Neuron (in vitro differentiated cells): ENCODE data around the gene SCLT1.
"Not testable (repeated sequence)": the region's sequence is repeated elsewhere in the genome, so short reads cannot be mapped to it uniquely, and the experiment has no call there.

Experiments used
- H2AFZ ChIP-seq: one replicate; pipeline ENCODE4 v1.6.1; 2013; ENCODE audit warnings: low read depth, mild to moderate bottlenecking, inconsistent platforms, low read length, moderate library complexity
- H3K27me3 ChIP-seq: one replicate; pipeline ENCODE4 v1.6.1; 2013; ENCODE audit warnings: low read length; ENCODE audit not compliant: insufficient read depth
- H3K36me3 ChIP-seq: one replicate; pipeline ENCODE4 v1.6.1; 2013; ENCODE audit warnings: low read length; ENCODE audit not compliant: insufficient read depth
- H3K4me1 ChIP-seq: one replicate; pipeline ENCODE4 v1.6.1; 2013; ENCODE audit warnings: low read length; ENCODE audit not compliant: insufficient read depth
- H3K4me3 ChIP-seq: 2 replicates; pipeline ENCODE4 v1.5.1; 2013; ENCODE audit warnings: mild to moderate bottlenecking, low read length, moderate library complexity
- H3K9me3 ChIP-seq: one replicate; pipeline ENCODE4 v1.6.1; 2013; ENCODE audit warnings: low read length

The SCLT1 gene

DNA sequence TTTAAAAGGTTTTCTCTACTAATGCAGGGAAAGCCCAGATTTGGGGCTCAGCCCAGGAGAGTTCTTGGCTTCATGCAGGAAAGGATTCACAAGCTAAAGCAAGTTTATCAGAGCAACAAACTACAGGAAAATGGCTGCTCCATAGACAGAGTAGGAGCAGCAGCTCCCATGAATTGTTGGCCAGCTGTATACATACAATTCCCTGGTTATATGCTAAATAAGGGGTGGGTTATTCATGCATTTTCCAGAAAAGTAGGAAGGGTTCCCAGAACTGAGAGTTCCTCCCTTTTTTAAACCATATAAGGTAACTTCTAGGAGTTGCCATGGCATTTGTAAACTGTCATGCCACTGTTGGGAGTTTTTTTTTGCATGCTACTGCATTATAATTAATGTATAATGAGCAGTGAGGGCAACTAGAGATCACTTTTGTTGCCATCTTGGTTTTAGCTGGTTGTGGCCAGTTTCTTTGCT, 5.2 kb upstream of the SCLT1 start:
- Histone ChIP-seq H3K4me3 (no peak overlapping the region), H3K4me1 (peaks cover 19% of the 10 kb centered on the region), H3K36me3 (no peaks in the 10 kb centered on the region), H2AFZ (no peak overlapping the region), H3K9me3 (no peaks in the 10 kb centered on the region), H3K27me3 (no peaks in the 10 kb centered on the region)

DNA sequence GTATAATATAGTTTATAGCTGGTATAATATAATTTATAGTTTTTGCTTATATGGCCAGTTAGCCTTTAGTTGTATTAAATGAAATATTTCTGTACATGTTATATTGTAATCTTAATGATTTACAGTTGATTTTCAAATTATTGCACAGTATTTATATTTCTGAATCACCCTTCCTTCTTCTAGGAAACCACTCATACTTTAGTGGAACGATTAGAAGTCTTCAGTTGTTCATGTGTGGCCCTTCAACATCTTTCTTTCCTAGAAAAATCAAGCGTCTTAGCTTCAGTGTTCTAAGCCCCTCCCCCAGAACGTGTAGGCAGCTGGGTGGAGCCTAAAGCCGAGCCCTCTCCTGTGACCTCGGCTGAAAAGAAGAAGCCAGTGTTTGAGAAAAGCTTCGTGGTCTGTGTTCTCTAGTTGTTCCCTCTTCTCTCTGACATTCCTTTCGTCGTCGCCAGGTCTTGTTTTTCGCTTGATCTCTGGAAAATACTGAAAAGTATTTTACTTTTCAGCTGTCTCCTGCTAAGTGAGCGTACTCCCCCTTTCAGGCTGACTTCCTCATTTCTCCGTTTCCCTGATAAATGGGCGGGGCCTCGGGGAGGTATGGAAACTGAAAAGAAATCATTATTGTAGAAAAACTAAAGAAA, 2.6 kb upstream of the SCLT1 start, which contains the start of gene C4orf33:
Gene C4orf33 (plus strand): TSS at position 342 of the 644 bp plus-strand sequence. CDS start 6,459 bp downstream, outside the sequence.
- Histone ChIP-seq H3K36me3 (no peaks in the 10 kb centered on the region), H3K4me3 (peak within 1 kb of the TSS; percentile 72), H3K4me1 (peaks cover 30% of the 10 kb centered on the region), H3K27me3 (no peaks in the 10 kb centered on the region), H2AFZ (peak within 1 kb of the TSS; percentile 65), H3K9me3 (no peaks in the 10 kb centered on the region)

DNA sequence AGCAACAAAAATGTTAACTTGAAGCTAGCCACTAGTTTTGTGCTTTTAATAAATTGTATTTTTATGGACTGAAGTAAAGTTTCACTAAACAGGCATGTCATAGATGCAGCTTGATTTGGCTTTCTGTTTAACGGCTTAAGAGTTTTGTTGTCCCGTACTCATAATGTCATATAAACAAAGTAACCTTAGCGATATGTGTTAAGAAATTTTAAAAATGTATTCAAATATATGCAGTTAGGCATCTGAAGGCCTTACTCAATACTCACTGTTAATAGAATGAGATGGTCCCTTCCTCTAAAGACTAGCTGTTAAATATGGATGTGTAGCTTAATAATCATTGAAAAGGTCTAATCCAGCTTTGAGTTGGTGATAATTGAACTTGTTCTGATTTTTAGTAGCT, 1.0 kb upstream of the SCLT1 start:
- peak overlapping the region; percentile 72 for H3K4me3 ChIP-seq
- H3K36me3 ChIP-seq = no peaks in the 10 kb centered on the region
- no peaks in the 10 kb centered on the region for H3K27me3 ChIP-seq
- H3K9me3 ChIP-seq = no peaks in the 10 kb centered on the region
- peak overlapping the region; percentile 54 for H2AFZ ChIP-seq
- H3K4me1 ChIP-seq = peaks cover 31% of the 10 kb centered on the region

DNA sequence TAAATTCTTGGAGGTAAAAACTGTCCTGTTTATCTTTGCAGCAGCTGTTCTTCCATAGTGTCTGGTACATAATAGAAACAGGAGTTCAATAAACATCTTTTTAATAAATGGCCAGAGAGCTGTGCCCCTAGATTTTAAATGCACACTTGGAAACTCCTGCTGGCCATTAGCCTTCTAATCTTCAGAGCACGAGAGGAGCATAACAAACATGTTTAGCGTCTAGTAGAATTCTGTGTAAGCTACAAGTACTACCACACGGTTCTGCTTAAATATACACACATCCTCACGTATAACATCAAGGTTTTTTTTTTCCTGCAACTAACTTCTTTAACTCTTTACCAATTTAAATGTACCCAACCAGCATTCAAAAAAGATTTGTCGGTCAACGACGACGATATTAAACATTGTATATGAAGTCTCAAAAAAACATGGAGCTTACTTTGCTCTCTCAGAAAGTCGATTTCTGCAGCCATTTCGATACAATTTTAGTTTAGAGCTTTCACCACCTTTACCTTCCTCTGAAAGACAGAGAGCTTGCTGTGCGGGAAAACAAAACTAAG, 628 bp downstream of the SCLT1 start:
- Histone ChIP-seq H3K4me1 (peaks cover 24% of the 10 kb centered on the region), H3K9me3 (no peaks in the 10 kb centered on the region), H3K36me3 (no peaks in the 10 kb centered on the region), H3K27me3 (no peaks in the 10 kb centered on the region), H2AFZ (peak overlapping the region; percentile 63), H3K4me3 (peak overlapping the region; percentile 72)

DNA sequence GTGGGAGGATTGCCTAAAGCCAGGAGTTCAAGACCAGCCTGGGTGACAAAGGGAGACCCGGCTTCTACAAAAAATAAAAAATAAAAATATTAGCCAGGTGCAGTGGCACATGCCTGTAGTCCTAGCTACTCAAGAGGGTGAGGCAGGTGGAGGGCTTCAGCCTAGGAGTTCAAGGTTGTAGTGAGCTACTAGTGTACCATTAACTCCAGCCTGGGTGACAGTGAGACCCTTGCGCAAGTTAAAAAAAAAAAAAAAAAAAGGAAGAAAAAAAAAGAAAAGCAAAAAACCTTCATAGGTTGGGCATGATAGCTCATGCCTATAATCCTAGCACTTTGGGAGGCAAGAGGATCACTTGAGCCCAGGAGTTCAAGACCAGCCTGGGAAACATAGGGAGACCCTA, 5.8 kb downstream of the SCLT1 start:
- Histone ChIP-seq H3K4me1 (peaks cover 14% of the 10 kb centered on the region), H3K9me3 (peaks cover 2% of the 10 kb centered on the region), H2AFZ (no peak overlapping the region), H3K27me3 (no peaks in the 10 kb centered on the region), H3K4me3 (no peak overlapping the region), H3K36me3 (no peaks in the 10 kb centered on the region)

DNA sequence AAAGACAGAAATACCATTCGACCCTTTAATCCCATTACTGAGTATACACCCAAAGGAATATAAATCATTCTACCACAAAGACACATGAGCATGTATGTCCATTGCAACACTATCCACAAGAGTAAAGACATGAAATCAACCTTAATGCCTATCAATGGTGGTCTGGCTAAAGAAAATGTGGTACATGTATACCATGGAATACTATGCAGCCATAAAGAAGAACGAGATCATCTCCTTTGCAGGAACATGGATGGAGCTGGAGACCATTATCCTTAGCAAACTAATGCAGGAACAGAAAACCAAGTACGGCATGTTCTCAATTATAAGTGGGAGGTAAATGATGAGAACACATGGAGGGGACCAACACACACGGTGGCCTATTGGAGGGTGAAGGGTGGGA, 7.9 kb downstream of the SCLT1 start:
- peaks cover 2% of the 10 kb centered on the region for H3K4me1 ChIP-seq
- H3K4me3 ChIP-seq = no peak overlapping the region
- H3K9me3 ChIP-seq = peaks cover 7% of the 10 kb centered on the region
- H3K36me3 ChIP-seq = peaks cover 9% of the 10 kb centered on the region
- no peaks in the 10 kb centered on the region for H3K27me3 ChIP-seq
- no peak overlapping the region for H2AFZ ChIP-seq

DNA sequence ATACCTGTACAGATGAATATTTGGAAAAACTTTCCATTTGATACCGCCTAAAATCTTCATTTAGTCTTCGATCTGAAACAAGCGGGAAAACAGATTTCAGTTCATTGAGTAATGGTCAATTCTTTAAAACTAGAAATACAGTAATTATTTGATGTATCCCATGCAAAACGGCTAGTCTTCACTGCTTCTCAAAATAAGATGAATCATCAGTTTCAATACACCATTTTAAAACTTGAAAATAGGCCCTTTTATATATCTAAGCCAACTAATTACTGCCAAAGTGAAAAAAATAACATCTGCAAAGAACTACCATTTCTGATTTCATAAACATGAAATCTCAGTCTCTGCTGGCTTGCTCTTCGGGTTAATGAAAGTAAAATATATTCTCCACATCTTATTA, 11.0 kb downstream of the SCLT1 start:
- H3K36me3 ChIP-seq = peaks cover 20% of the 10 kb centered on the region
- H2AFZ ChIP-seq = no peak overlapping the region
- H3K9me3 ChIP-seq = peaks cover 19% of the 10 kb centered on the region
- peaks cover 2% of the 10 kb centered on the region for H3K4me1 ChIP-seq
- H3K4me3 ChIP-seq = no peak overlapping the region
- no peaks in the 10 kb centered on the region for H3K27me3 ChIP-seq

DNA sequence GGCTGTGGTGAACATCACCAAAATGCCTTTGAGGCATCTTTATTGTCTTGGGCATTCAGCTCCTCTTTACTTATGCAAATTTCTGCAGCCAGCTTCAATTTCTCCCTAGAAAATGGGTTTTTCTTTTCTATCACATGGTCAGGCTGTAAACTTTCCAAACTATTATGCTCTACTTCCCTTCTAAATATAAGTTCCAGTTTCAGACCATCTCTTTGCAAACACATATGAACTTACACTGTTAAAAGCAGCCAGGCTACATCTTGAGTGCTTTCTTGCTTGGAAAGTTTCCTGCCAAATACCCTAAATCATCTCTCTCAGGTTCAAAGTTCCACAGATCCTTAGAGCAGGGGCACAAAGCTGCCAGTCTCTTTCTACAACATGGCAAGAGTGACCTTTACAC, 13.2 kb downstream of the SCLT1 start:
- Histone ChIP-seq H2AFZ (no peak overlapping the region), H3K36me3 (peaks cover 24% of the 10 kb centered on the region), H3K9me3 (peaks cover 17% of the 10 kb centered on the region), H3K27me3 (no peaks in the 10 kb centered on the region), H3K4me1 (peaks cover 2% of the 10 kb centered on the region), H3K4me3 (no peak overlapping the region)

DNA sequence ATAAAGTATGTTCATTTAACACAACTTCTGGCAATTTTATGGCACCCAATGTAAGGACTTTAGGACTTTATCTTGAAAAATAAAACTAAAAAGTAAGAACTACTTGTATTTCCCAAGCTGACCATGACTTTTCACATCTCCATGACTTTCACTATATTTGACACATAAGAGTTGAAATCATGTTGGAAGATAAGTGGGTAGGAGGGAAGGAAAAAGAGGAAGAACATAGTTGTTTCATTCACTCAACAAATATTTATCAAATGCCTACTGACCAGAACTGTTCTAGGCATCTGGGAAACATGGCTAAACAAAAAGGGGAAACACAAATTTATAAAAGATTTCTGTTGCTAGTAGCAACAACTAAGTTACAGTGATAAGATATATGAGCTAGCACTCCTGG, 16.0 kb downstream of the SCLT1 start:
- no peak overlapping the region for H2AFZ ChIP-seq
- H3K4me1 ChIP-seq = peaks cover 2% of the 10 kb centered on the region
- peaks cover 29% of the 10 kb centered on the region for H3K36me3 ChIP-seq
- no peak overlapping the region for H3K4me3 ChIP-seq
- H3K9me3 ChIP-seq = peaks cover 24% of the 10 kb centered on the region
- H3K27me3 ChIP-seq = no peaks in the 10 kb centered on the region

DNA sequence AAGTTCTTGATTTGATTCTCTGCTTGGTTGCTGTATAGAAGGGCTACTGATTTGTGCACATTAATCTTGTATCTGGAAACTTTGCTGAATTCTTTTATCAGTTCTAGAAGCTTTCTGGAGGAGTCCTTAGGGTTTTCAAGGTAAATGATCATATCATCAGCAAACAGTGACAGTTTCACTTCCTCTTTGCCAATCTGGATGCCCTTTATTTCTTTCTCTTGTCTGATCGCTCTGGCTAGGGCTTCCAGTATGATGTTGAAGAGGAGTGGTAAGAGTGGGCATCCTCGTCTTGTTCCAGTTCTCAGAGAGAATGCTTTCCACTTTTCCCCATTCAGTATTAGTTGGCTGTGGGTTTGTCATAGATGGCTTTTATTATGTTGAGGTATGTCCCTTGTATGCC, 23.8 kb downstream of the SCLT1 start:
- not testable (repeated sequence) for H3K9me3 ChIP-seq

DNA sequence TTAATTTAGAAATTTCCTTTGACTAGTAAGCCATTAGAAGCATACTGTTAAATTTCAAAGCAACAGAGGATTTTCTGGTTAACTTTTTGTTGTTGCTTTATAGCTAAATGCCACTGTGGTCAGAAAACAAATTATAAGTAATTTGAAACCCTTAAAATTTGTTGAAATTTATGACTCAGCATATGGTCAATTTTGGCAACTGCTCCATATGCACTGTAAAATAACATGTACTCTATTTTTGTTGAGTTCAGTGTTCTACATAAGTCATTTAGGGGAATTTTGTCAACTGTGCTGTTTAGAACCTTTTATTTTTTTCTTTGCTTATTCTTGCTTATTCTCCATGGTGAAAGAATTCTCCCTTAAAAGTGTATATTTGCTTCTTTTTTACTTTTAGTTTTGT, 28.6 kb downstream of the SCLT1 start:
- Histone ChIP-seq H3K4me3 (no peak overlapping the region), H2AFZ (no peak overlapping the region), H3K36me3 (peaks cover 4% of the 10 kb centered on the region), H3K9me3 (peaks cover 29% of the 10 kb centered on the region), H3K27me3 (no peaks in the 10 kb centered on the region), H3K4me1 (no peaks in the 10 kb centered on the region)

More for the DNA sequence above, 23.8 kb downstream of the SCLT1 start:
- H3K4me3 ChIP-seq, H3K4me1 ChIP-seq, H2AFZ ChIP-seq, H3K36me3 ChIP-seq, H3K27me3 ChIP-seq: not testable (repeated sequence)

DNA sequence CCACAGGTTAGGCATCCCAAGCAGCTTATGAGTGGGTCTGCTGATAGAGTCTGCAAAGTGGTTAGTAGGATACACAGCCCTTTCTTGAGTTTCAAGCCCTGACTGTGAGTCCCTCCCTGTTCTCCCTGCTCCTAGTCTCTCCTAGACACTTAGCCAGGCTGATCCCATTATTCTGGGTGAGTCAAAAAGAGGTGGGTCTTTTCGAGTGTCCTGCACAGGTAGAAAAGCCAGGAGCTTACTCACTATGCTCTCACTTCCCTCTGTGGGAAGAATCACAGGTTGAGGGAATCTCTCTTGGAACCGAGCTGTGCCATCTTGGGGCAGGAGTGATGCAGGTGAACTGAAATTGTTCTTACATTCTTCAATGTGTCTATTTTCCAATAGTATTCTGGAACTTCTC, 29.7 kb downstream of the SCLT1 start:
- H3K4me1 ChIP-seq = no peaks in the 10 kb centered on the region
- no peak overlapping the region for H2AFZ ChIP-seq
- peaks cover 4% of the 10 kb centered on the region for H3K36me3 ChIP-seq
- H3K27me3 ChIP-seq = no peaks in the 10 kb centered on the region
- no peak overlapping the region for H3K4me3 ChIP-seq
- H3K9me3 ChIP-seq = peaks cover 29% of the 10 kb centered on the region

DNA sequence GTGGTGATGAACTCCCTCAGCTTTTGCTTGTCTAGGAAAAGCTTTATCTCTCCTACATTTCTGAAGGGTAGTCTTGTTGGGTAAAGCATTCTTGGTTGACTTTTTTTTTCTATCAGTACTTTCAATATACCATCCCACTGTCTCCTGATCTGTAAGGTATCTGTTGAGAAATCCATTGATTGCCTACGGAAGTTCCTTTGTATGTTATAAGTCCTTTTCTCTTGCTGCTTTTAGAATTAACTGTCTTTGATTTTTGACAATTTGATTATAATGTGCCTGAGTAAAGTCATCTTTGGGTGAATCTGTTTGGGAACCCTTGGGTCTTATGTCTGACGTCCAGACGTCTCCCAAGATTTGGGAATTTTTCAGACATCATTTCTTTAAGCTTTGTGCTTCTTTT, 30.8 kb downstream of the SCLT1 start:
- Histone ChIP-seq H3K36me3 (peaks cover 4% of the 10 kb centered on the region), H3K9me3 (peaks cover 29% of the 10 kb centered on the region), H3K27me3 (no peaks in the 10 kb centered on the region), H3K4me1 (no peaks in the 10 kb centered on the region), H3K4me3 (no peak overlapping the region), H2AFZ (no peak overlapping the region)

DNA sequence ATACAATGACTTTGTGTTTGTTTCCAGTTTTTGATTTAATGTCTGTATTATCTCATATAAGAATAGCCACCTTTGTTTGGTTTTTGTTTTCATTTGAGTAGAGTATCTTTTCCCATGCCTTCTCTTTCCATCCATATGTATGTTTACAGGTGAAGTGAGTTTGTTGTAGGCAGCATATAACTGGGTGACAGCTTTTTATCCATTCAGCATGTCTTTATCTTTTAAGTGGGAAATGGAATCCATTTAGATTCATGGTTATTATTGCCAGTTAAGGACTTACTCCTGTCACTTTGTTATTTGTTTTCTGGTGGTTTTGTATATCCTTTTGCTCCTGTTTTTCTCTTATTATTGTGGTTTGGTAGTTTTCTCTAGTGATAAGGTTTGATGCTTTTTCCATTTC, 34.3 kb downstream of the SCLT1 start:
- Histone ChIP-seq H3K4me3 (no peak overlapping the region), H3K4me1 (no peaks in the 10 kb centered on the region), H3K36me3 (peaks cover 4% of the 10 kb centered on the region), H3K27me3 (no peaks in the 10 kb centered on the region), H3K9me3 (peaks cover 45% of the 10 kb centered on the region), H2AFZ (no peak overlapping the region)
